Stimulated activated memory B cell treated with anti-CD40 and anti-IgM and Interleukin-4, amounts not matched to agents 10 μg/mL and 1 μg/mL and 100 μg/mL, for 72 hours (primary cell): ENCODE measurements around the gene PTPA.
A peak's percentile ranks its signal among the peaks of the same experiment; 100 is the strongest.

Source experiments
- ATAC-seq: fragments of 150-1000 bp; cut with Tn5 transposase; 2 replicates; pipeline ENCODE4 v1.10.0; 2021
- H3K27ac Mint-ChIP-seq: one replicate; pipeline ENCODE4 v1.8.0; 2022; ENCODE audit warnings: mild to moderate bottlenecking, mixed read lengths
- H3K27me3 Mint-ChIP-seq: one replicate; pipeline ENCODE4 v1.8.0; 2022; ENCODE audit warnings: mixed read lengths
- H3K36me3 Mint-ChIP-seq: one replicate; pipeline ENCODE4 v1.8.0; 2022; ENCODE audit warnings: mixed read lengths
- H3K4me1 Mint-ChIP-seq: one replicate; pipeline ENCODE4 v1.8.0; 2022; ENCODE audit warnings: mixed read lengths
- H3K4me3 Mint-ChIP-seq: one replicate; pipeline ENCODE4 v1.8.0; 2022; ENCODE audit warnings: mild to moderate bottlenecking, moderate library complexity, mixed read lengths
- H3K9me3 Mint-ChIP-seq: one replicate; pipeline ENCODE4 v1.8.0; 2022; ENCODE audit warnings: mixed read lengths

PTPA gene

DNA sequence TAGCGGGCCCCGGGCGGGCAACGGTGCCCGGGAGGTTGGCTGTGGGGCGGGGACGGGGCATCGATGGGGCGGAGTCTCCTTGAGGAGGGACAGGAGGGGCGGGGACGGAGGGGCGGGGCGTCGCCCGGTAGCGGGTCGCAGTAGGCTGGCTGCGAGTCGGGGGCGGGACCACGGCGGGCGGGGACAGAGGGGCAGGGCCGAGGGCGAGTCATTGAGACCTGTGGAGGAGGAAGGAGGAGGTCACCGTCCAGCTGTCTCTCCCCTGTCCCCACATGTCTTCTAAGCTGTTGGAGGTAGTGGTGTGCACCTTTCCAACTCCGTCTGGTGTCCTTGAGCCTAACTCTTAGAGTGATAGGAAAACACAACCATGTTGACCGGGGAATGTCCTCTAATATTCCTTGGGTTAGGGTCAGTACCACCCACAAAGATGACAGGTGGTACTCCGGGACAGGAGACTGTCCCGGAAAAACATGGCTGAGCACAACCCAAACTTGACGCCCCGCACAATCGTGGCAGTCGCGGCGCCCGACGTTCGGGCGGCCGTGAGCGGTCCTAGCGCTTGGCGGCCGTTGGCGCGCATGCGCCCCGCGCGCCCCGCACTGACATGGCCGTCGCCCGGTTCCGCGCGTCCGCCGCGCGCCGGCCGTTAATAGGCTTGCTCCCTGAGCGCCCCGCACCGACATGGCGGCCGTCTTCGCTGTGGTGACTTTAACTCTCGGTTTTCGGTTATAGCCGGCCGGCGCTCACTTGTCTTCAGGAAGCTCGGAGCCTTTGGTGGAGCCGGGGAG is at the start of gene PTPA, which contains the start of gene CRAT:
TSS of gene PTPA (plus strand) at position 676 of the 788 bp plus-strand sequence. CDS start 186 bp downstream, outside the sequence.
TSS of gene CRAT (minus strand) at position 54 of the 788 bp plus-strand sequence. CDS start 284 bp downstream, outside the sequence.
- H3K27ac Mint-ChIP-seq, result peak within 1 kb of the TSS; percentile 93
- no peaks in the 10 kb centered on the region for H3K9me3 Mint-ChIP-seq
- H3K36me3 Mint-ChIP-seq, result no peaks in the 10 kb centered on the region
- ATAC-seq, result peak; percentile 94
- peak within 1 kb of the TSS; percentile 94 for H3K4me3 Mint-ChIP-seq
- H3K27me3 Mint-ChIP-seq, result no peaks in the 10 kb centered on the region
- peaks cover 45% of the 10 kb centered on the region for H3K4me1 Mint-ChIP-seq

GRCh38 chr9:129063061-129063460 is 48.2 kb upstream of the PTPA start:
- peaks cover under 1% of the 10 kb centered on the region for H3K4me1 Mint-ChIP-seq
- no peak overlapping the region for H3K4me3 Mint-ChIP-seq
- no peak overlapping the region for H3K27ac Mint-ChIP-seq
- H3K27me3 Mint-ChIP-seq, result no peaks in the 10 kb centered on the region
- peaks cover 35% of the 10 kb centered on the region for H3K36me3 Mint-ChIP-seq
- H3K9me3 Mint-ChIP-seq, result no peaks in the 10 kb centered on the region
- ATAC-seq, result no peak

- Mint-ChIP-seq H3K27me3 (no peaks in the 10 kb centered on the region), H3K36me3 (peaks cover 33% of the 10 kb centered on the region), H3K4me3 (no peak overlapping the region), H3K27ac (no peak overlapping the region), H3K9me3 (no peaks in the 10 kb centered on the region), H3K4me1 (peaks cover 15% of the 10 kb centered on the region)
- ATAC-seq, result no peak
Observed at GRCh38 chr9:129064499-129064908, 46.7 kb upstream of the PTPA start.

GRCh38 chr9:129068110-129068509 is 43.1 kb upstream of the PTPA start:
- peaks cover 23% of the 10 kb centered on the region for H3K4me1 Mint-ChIP-seq
- H3K36me3 Mint-ChIP-seq, result peaks cover 33% of the 10 kb centered on the region
- no peaks in the 10 kb centered on the region for H3K9me3 Mint-ChIP-seq
- no peak for ATAC-seq
- H3K4me3 Mint-ChIP-seq, result no peak overlapping the region
- no peaks in the 10 kb centered on the region for H3K27me3 Mint-ChIP-seq
- peak overlapping the region; percentile 88 for H3K27ac Mint-ChIP-seq

- peak overlapping the region; percentile 61 for H3K4me3 Mint-ChIP-seq
- no peaks in the 10 kb centered on the region for H3K9me3 Mint-ChIP-seq
- peak; percentile 95 for ATAC-seq
- H3K27ac Mint-ChIP-seq, result peak overlapping the region; percentile 88
- peaks cover 23% of the 10 kb centered on the region for H3K4me1 Mint-ChIP-seq
- peaks cover 25% of the 10 kb centered on the region for H3K36me3 Mint-ChIP-seq
- H3K27me3 Mint-ChIP-seq, result no peaks in the 10 kb centered on the region
Observed at GRCh38 chr9:129068990-129069861, 42.0 kb upstream of the PTPA start.

DNA sequence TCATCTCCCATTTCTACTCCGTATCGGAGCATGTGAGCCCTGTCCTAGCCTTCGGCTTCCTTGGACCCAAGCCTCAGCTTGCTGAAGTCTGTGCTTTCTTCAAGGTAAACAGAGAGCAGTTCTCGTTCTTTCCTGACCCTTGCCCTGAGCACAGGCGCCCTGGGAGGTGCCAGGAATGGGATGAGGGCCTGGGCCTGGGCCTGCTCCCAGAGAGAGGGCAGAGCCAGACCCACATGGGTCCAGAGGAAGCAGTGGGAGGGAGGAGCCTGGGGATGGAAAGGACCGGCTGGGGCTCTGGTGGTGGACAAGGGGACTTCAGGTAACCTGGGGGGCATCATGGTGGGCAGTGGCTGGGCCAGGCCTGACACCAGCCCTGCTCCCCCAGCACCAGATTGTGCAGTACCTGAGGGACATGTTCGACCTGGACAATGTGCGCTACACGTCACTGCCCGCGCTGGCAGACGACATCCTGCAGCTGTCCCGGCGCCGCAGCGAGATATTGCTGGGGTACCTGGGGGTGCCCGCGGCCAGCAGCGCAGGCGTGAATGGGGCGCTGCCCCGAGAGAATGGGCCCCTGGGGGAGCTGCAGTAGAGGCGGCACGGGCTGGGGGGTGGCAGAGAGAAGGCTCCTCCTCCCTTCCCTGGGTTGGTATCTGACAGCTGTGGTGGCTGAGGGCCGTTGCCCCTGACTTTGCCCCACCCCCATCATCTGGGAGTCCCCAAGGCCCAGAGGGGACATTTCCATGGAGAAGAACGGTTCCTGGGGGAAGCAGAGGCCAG is 41.2 kb upstream of the PTPA start:
- Mint-ChIP-seq H3K36me3 (peaks cover 25% of the 10 kb centered on the region), H3K4me1 (peaks cover 23% of the 10 kb centered on the region), H3K27me3 (no peaks in the 10 kb centered on the region), H3K4me3 (no peak overlapping the region), H3K27ac (peak overlapping the region; percentile 88), H3K9me3 (no peaks in the 10 kb centered on the region)
- ATAC-seq, result no peak

DNA sequence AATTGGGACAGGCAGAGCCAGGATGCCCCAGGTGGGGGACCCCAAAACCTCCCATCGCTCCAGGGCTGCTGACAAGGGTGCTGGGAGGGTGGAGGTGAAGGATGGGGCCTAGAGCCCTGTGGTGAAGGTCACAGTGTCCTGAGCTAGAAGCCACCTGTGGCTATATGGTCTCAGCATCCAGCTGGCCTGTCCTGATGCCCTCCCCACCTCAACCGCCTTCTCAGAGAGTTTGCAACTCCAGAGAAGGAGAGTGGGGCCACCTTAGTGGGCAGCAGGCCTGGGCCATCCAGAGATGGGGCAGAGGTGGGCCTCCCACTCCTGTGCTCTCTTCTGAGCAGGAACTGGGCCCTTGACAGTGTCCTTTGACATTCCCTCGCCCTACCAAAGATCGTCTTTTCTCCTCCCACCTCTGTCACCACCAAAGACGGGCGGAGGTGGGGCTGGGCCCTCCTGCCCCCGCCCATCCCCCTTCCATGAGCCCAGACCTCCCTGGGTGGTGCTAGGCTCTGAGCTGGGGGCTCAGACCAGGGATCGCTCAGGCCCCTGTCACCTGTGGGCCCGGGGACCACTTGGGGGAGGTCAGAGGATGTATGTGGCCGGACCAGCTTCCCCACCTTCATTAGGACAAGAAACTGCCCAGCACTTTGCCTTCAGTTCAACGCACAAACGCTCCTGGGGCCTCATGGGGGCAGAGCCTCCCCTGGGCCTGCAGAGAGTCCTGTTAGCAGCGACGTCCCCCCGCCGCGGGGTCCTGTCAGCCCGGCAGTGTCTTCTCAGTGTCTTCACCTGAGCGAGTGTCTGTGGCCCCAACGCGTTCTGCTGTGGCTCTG is 40.3 kb upstream of the PTPA start:
- Mint-ChIP-seq H3K27me3 (no peaks in the 10 kb centered on the region), H3K36me3 (peaks cover 20% of the 10 kb centered on the region), H3K4me3 (no peak overlapping the region), H3K9me3 (no peaks in the 10 kb centered on the region), H3K27ac (no peak overlapping the region), H3K4me1 (peaks cover 23% of the 10 kb centered on the region)
- no peak for ATAC-seq

- H3K4me3 Mint-ChIP-seq, result no peak overlapping the region
- no peaks in the 10 kb centered on the region for H3K9me3 Mint-ChIP-seq
- ATAC-seq, result no peak
- no peaks in the 10 kb centered on the region for H3K27me3 Mint-ChIP-seq
- H3K27ac Mint-ChIP-seq, result no peak overlapping the region
- peaks cover 16% of the 10 kb centered on the region for H3K36me3 Mint-ChIP-seq
- H3K4me1 Mint-ChIP-seq, result peaks cover 23% of the 10 kb centered on the region
Observed at GRCh38 chr9:129071526-129072126, 39.6 kb upstream of the PTPA start.

DNA sequence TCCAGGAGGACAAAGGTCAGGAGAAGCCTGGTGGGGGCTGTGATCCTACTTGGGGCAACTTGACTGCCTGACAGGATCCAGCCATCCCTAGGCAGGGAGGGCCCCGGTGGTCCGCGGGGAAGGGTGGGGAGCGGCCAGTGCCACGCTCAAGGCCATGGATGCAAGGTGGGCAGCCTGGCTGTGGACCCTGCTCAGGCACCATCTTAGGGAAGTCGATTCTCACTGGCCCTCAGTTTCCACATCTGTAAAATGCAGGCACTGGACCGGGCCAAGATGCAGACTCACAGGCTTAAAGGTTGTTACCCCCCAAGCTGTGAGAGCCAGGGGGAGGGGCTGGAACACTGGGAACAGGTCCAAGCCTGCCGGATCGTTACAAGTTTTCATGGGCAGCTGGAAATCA is 39.0 kb upstream of the PTPA start:
- Mint-ChIP-seq H3K4me3 (no peak overlapping the region), H3K36me3 (peaks cover 16% of the 10 kb centered on the region), H3K27me3 (no peaks in the 10 kb centered on the region), H3K9me3 (no peaks in the 10 kb centered on the region), H3K4me1 (peaks cover 23% of the 10 kb centered on the region), H3K27ac (no peak overlapping the region)
- no peak for ATAC-seq

GRCh38 chr9:129073404-129073803 is 37.8 kb upstream of the PTPA start:
- H3K4me1 Mint-ChIP-seq, result peaks cover 20% of the 10 kb centered on the region
- no peak overlapping the region for H3K4me3 Mint-ChIP-seq
- no peaks in the 10 kb centered on the region for H3K27me3 Mint-ChIP-seq
- no peaks in the 10 kb centered on the region for H3K9me3 Mint-ChIP-seq
- peaks cover 9% of the 10 kb centered on the region for H3K36me3 Mint-ChIP-seq
- H3K27ac Mint-ChIP-seq, result no peak overlapping the region
- ATAC-seq, result no peak

DNA sequence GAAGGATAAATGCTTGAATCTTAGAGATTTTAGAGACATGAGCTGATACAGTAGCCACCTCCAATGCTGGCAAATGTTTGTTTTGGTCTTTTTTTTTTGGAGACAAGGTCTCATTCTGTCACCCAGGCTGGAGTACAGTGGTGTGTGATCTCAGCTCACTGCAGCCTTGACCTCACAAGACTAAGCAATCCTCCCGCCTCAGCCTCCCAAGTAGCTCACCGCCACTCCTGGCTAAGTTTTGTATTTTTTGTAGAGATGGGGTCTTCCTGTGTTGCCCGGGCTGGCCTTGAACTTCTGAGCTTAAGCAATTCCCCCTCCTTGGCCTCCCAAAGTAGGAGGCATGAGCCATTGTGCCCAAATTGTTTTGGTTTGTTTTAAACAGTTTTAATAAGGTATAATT is 37.1 kb upstream of the PTPA start:
- no peaks in the 10 kb centered on the region for H3K9me3 Mint-ChIP-seq
- H3K4me3 Mint-ChIP-seq, result no peak overlapping the region

GRCh38 chr9:129075996-129076639 is 35.1 kb upstream of the PTPA start:
- Mint-ChIP-seq H3K4me3 (no peak overlapping the region), H3K9me3 (no peaks in the 10 kb centered on the region), H3K27ac (no peak overlapping the region), H3K27me3 (no peaks in the 10 kb centered on the region), H3K36me3 (no peaks in the 10 kb centered on the region), H3K4me1 (peaks cover 23% of the 10 kb centered on the region)
- ATAC-seq, result no peak

More for the DNA sequence above, 37.1 kb upstream of the PTPA start:
- Mint-ChIP-seq H3K27me3 (no peaks in the 10 kb centered on the region), H3K36me3 (peaks cover 6% of the 10 kb centered on the region), H3K4me1 (peaks cover 20% of the 10 kb centered on the region), H3K27ac (no peak overlapping the region)
- ATAC-seq, result no peak

- Mint-ChIP-seq H3K27me3 (no peaks in the 10 kb centered on the region), H3K4me3 (no peak overlapping the region), H3K27ac (no peak overlapping the region), H3K36me3 (no peaks in the 10 kb centered on the region), H3K4me1 (peaks cover 26% of the 10 kb centered on the region), H3K9me3 (no peaks in the 10 kb centered on the region)
- ATAC-seq, result no peak
Observed at GRCh38 chr9:129076640-129077037, 34.6 kb upstream of the PTPA start.
